Measurements from ENCODE around the gene MCF2L2. TPM values are rescaled to one million over a fixed set of nuclear protein-coding genes. Genes with fewer than 3 reads are reported as not detected.

Gene MCF2L2
- total RNA-seq, 1 donor from 2014 or later: 0.43 TPM

DNA sequence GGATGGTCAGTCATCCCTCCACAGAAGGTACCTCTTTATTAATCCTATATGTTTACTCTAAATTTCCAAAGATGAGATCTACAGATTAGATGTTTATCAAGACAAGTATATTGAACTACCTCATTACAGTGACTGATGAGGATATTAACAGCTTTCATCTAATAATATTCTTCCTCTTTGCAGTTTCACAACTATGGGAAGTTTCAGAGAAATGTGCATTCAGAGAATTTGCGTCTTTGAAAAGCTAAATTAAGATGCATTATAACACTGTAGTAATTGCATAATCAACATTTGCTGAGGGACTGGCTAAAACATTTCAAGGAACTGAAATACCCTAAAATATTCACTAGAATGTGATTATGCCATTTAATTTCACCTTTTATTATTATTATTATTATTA lies 46.7 kb downstream of the MCF2L2 start:
- TF ChIP-seq CTCF (IDR thresholded peaks at IDR 0.05; ENCODE audit: unreplicated experiment): no peak
- no peak for DNase-seq (ENCODE audit: low spot score, unreplicated experiment)
- H3K4me3 Mint-ChIP-seq (ENCODE audit: low read depth): no peak overlapping the region
- H3K36me3 Mint-ChIP-seq (ENCODE audit: insufficient read depth): no peaks in the 10 kb centered on the region
- no peaks in the 10 kb centered on the region for H3K9me3 Mint-ChIP-seq (ENCODE audit: low read depth)
- peaks cover 18% of the 10 kb centered on the region for H3K4me1 Mint-ChIP-seq (ENCODE audit: low read depth)
- H3K27ac Mint-ChIP-seq: no peak overlapping the region
- peaks cover 3% of the 10 kb centered on the region for H3K27me3 Mint-ChIP-seq

DNA sequence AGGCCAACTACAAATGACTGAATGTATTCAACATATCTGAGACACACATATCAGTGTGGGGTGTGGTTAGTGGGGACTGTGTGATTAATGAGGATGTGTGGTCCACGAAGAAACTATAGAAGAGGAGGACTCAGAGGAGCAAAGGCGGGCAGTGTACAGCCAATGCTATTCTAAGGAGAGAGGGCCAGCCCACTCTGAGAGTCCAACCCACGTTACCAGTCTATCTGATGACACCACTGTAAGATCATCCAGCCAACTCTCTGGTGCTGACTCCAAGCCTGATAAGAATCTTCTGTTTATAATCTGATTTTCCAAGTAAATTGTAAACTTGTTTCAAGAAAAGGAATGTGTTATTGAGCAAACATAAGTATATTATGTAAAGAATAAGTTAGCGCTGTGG lies 47.2 kb downstream of the MCF2L2 start:
- Mint-ChIP-seq H3K27ac (no peak overlapping the region), H3K27me3 (peaks cover 3% of the 10 kb centered on the region), H3K9me3 (ENCODE audit: low read depth) (no peaks in the 10 kb centered on the region), H3K36me3 (ENCODE audit: insufficient read depth) (no peaks in the 10 kb centered on the region), H3K4me1 (ENCODE audit: low read depth) (peaks cover 18% of the 10 kb centered on the region), H3K4me3 (ENCODE audit: low read depth) (no peak overlapping the region)
- no peak for DNase-seq (ENCODE audit: low spot score, unreplicated experiment)
- no peak for TF ChIP-seq CTCF (IDR thresholded peaks at IDR 0.05; ENCODE audit: unreplicated experiment)

DNA sequence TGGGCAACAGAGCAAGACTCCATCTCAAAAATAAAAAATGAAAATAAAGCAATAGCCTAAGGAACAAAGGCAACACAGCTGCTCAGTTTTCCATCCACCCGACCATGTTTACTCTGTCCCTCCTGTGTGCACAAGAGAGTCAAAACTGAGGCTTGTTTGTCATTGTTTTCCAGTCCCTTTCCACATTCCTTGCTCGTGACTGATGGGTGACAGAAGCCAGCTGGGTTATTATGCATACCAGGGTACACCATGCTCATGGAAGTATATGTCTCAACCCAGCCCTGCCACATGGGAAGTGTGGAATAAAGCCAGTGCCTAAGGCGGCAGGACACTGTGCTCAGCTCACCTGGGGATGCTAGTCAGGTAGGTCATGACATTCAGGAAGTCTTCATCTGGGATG lies 49.5 kb downstream of the MCF2L2 start:
- peaks cover 5% of the 10 kb centered on the region for H3K27me3 Mint-ChIP-seq
- DNase-seq (ENCODE audit: low spot score, unreplicated experiment): no peak
- no peaks in the 10 kb centered on the region for H3K9me3 Mint-ChIP-seq (ENCODE audit: low read depth)
- H3K36me3 Mint-ChIP-seq (ENCODE audit: insufficient read depth): no peaks in the 10 kb centered on the region
- no peak for TF ChIP-seq CTCF (IDR thresholded peaks at IDR 0.05; ENCODE audit: unreplicated experiment)
- H3K4me1 Mint-ChIP-seq (ENCODE audit: low read depth): peaks cover 17% of the 10 kb centered on the region
- H3K27ac Mint-ChIP-seq: no peak overlapping the region
- H3K4me3 Mint-ChIP-seq (ENCODE audit: low read depth): no peak overlapping the region

GRCh38 chr3:183378545-183378944 lies 49.9 kb downstream of the MCF2L2 start:
- Mint-ChIP-seq H3K4me3 (ENCODE audit: low read depth) (no peak overlapping the region), H3K36me3 (ENCODE audit: insufficient read depth) (no peaks in the 10 kb centered on the region), H3K9me3 (ENCODE audit: low read depth) (no peaks in the 10 kb centered on the region), H3K27ac (no peak overlapping the region), H3K4me1 (ENCODE audit: low read depth) (peaks cover 17% of the 10 kb centered on the region), H3K27me3 (peaks cover 8% of the 10 kb centered on the region)
- DNase-seq (ENCODE audit: low spot score, unreplicated experiment): no peak
- no peak for TF ChIP-seq CTCF (IDR thresholded peaks at IDR 0.05; ENCODE audit: unreplicated experiment)

- Mint-ChIP-seq H3K4me3 (ENCODE audit: low read depth) (no peak overlapping the region), H3K9me3 (ENCODE audit: low read depth) (no peaks in the 10 kb centered on the region), H3K4me1 (ENCODE audit: low read depth) (peaks cover 17% of the 10 kb centered on the region), H3K36me3 (ENCODE audit: insufficient read depth) (no peaks in the 10 kb centered on the region), H3K27ac (no peak overlapping the region), H3K27me3 (peaks cover 8% of the 10 kb centered on the region)
- TF ChIP-seq CTCF (IDR thresholded peaks at IDR 0.05; ENCODE audit: unreplicated experiment): no peak
- no peak for DNase-seq (ENCODE audit: low spot score, unreplicated experiment)
Observed at GRCh38 chr3:183378008-183378407, 50.4 kb downstream of the MCF2L2 start.
